Endothelial cell of umbilical vein (primary cell): Measurements from ENCODE around the gene POLR1H. TPM values are rescaled to one million over a fixed set of nuclear protein-coding genes. Genes with fewer than 3 reads are reported as not detected.

ENCODE experiments used
- BruUV-seq: library from RNA; stranded (reverse); fragments of 400-500 nt; replicated peaks from 2 replicates; lab custom pipeline; 2021; lab: Mats Ljungman, UMichigan
- CTCF ChIA-PET: fragments of 300-600, 350-600 bp; sonication (Branson Sonifier 250); formaldehyde crosslinking; loops from one replicate; lab custom pipeline; 2021; ENCODE audit warnings: antibody characterized with exemption, inconsistent platforms; lab: Charles Lee
- POLR2A ChIA-PET: fragments of 300-600, 350-600 bp; sonication (Branson Sonifier 250); formaldehyde crosslinking; loops from one replicate; lab custom pipeline; 2021; ENCODE audit warnings: antibody characterized with exemption, inconsistent platforms; lab: Charles Lee
- DNase-seq: peaks from one replicate; pipeline ENCODE4 v3.0.0-alpha.2; 2011; ENCODE audit warnings: low read depth, low spot score
- FAIRE-seq: peaks from 2 replicates; lab custom pipeline; 2011; peaks lifted over from hg19 to GRCh38; lab: Jason Lieb, UNC
- H2AFZ ChIP-seq: 2 replicates; pipeline ENCODE4 v1.6.0; 2012; ENCODE audit warnings: low read depth, low read length, control low read depth, inconsistent platforms
- H3K27ac ChIP-seq: 2 replicates; pipeline ENCODE4 v1.5.1; 2011; ENCODE audit warnings: low read depth, mild to moderate bottlenecking, control low read depth, low read length, moderate library complexity; ENCODE audit not compliant: insufficient read depth
- H3K27me3 ChIP-seq, 2 experiments: 2 replicates each; pipeline versions ENCODE4 v1.6.0 to v1.6.1; 2011; ENCODE audit warnings: low read length in 2 of 2, mixed read lengths in 1 of 2; ENCODE audit not compliant: control insufficient read depth in 2 of 2, insufficient read depth in 2 of 2
- H3K36me3 ChIP-seq, 2 experiments: 2 replicates in 1 of 2; 3 replicates in 1 of 2; pipeline ENCODE4 v1.5.1; 2011; ENCODE audit warnings: low read length in 2 of 2, mild to moderate bottlenecking in 1 of 2, moderate library complexity in 1 of 2; ENCODE audit not compliant: control insufficient read depth in 2 of 2, insufficient read depth in 2 of 2; ENCODE audit errors: extremely low read depth in 1 of 2
- H3K4me1 ChIP-seq: 3 replicates; pipeline ENCODE4 v1.5.1; 2011; ENCODE audit warnings: mild to moderate bottlenecking, low read length; ENCODE audit not compliant: control insufficient read depth, insufficient read depth; ENCODE audit errors: extremely low read depth
- H3K4me2 ChIP-seq: 2 replicates; pipeline ENCODE4 v1.6.1; 2011; ENCODE audit warnings: low read length, control low read depth, mixed read lengths; ENCODE audit not compliant: insufficient read depth
- H3K4me3 ChIP-seq, 3 experiments: fragments of 200-600 bp in 1 of 3; sonication (generic), shearing (Covaris generic) in 1 of 3; replicated peaks in 1 of 3; 2 replicates each; pipeline ENCODE4 v1.5.1; 2011 to 2016; ENCODE audit warnings: control low read depth in 3 of 3, low read length in 3 of 3, mild to moderate bottlenecking in 2 of 3, inconsistent platforms in 1 of 3, low read depth in 1 of 3, moderate library complexity in 1 of 3; ENCODE audit not compliant: insufficient read depth in 1 of 3
- H3K79me2 ChIP-seq: 2 replicates; pipeline ENCODE4 v1.6.0; 2012; ENCODE audit warnings: low read length, inconsistent platforms; ENCODE audit not compliant: control insufficient read depth, insufficient read depth
- H3K9ac ChIP-seq: replicated peaks from 2 replicates; pipeline ENCODE3; 2011; ENCODE audit warnings: low read length, control low read depth; ENCODE audit not compliant: insufficient read depth; ENCODE audit errors: extremely low read depth
- H3K9me1 ChIP-seq: replicated peaks from 3 replicates; pipeline ENCODE4 v1.6.0; 2011; ENCODE audit warnings: mild to moderate bottlenecking, low read length; ENCODE audit not compliant: control insufficient read depth, insufficient read depth; ENCODE audit errors: extremely low read depth
- H3K9me3 ChIP-seq: replicated peaks from 2 replicates; pipeline ENCODE4 v1.5.1; 2012; ENCODE audit warnings: low read length, inconsistent platforms; ENCODE audit not compliant: control insufficient read depth, insufficient read depth
- H4K20me1 ChIP-seq: replicated peaks from 2 replicates; pipeline ENCODE3; 2011; ENCODE audit warnings: mild to moderate bottlenecking, low read length; ENCODE audit not compliant: control insufficient read depth, insufficient read depth; ENCODE audit errors: extremely low read depth
- CTCF ChIP-seq, 2 donors: IDR thresholded peaks; 1 replicate in 1 of 2; 2 replicates in 1 of 2; pipeline ENCODE4 v1.5.1; 2011; ENCODE audit warnings: low read length in 2 of 2, mild to moderate bottlenecking in 2 of 2, moderate library complexity in 2 of 2, control low read depth in 1 of 2, inconsistent platforms in 1 of 2, low read depth in 1 of 2; ENCODE audit not compliant: insufficient read depth in 1 of 2; ENCODE audit errors: extremely low read depth in 1 of 2
- EZH2 ChIP-seq: IDR thresholded peaks from 2 replicates; pipeline ENCODE4 v1.6.1; 2012; ENCODE audit warnings: borderline replicate concordance, low read depth, mild to moderate bottlenecking, moderate library complexity, low read length, inconsistent platforms; ENCODE audit not compliant: severe bottlenecking
- FOS ChIP-seq: IDR thresholded peaks from 2 replicates; pipeline ENCODE4 v1.6.1; 2011; ENCODE audit warnings: mild to moderate bottlenecking, low read length, moderate library complexity, borderline replicate concordance; ENCODE audit not compliant: insufficient read depth
- GATA2 ChIP-seq: IDR thresholded peaks from 2 replicates; pipeline ENCODE4 v1.7.0; 2011; ENCODE audit warnings: low read depth, mild to moderate bottlenecking, moderate library complexity, mixed read lengths, low read length; ENCODE audit not compliant: insufficient read length, insufficient read depth
- JUN ChIP-seq: IDR thresholded peaks from 2 replicates; pipeline ENCODE4 v1.6.1; 2011; ENCODE audit warnings: borderline replicate concordance, low read depth; ENCODE audit not compliant: insufficient read length, insufficient read depth
- MAX ChIP-seq: IDR thresholded peaks from 2 replicates; pipeline ENCODE4 v1.6.1; 2011; ENCODE audit not compliant: insufficient read depth, insufficient read length
- MYC ChIP-seq: IDR thresholded peaks from one replicate; pipeline ENCODE4 v1.6.1; 2011; ENCODE audit warnings: mild to moderate bottlenecking, low read depth, low read length
- POLR2A ChIP-seq: IDR thresholded peaks from 2 replicates; pipeline ENCODE4 v1.6.1; 2012; ENCODE audit warnings: low read depth, mild to moderate bottlenecking, control low read depth, low read length
- POLR2AphosphoS5 ChIP-seq: IDR thresholded peaks from 2 replicates; pipeline ENCODE4 v1.6.1; 2012; ENCODE audit warnings: low read depth, mild to moderate bottlenecking, control low read depth, low read length, moderate library complexity; ENCODE audit not compliant: insufficient read depth
- dilution Hi-C: fragments of 300-500 bp; cut with MboI; formaldehyde crosslinking; loops from one replicate; pipeline ENCODE4 v1.15.0; 2019; ENCODE audit warnings: low sequenced_read_pairs; ENCODE audit not compliant: extremely low pct_ligation_motif_present
- intact Hi-C: fragments of 100-400 bp; cut with micrococcal nuclease; formaldehyde crosslinking; loops from one replicate; pipeline ENCODE4 v1.10.0; 2022
- polyA plus RNA-seq, 4 experiments: library from polyadenylated mRNA; depleted of rRNA in 3 of 4; stranded (reverse) in 3 of 4; unstranded in 1 of 4; fragments of >200 nt; gene quantifications; 2 replicates each; pipeline versions ENCODE4 v1.2.1 to v1.2.3, GENCODE V29; 2011 to 2012; ENCODE audit warnings: missing spikeins in 1 of 4
- total RNA-seq: library from RNA; stranded (reverse); gene quantifications from 2 replicates; pipeline ENCODE4 v1.2.3, GENCODE V29; 2021

Gene POLR1H
- total and polyA plus RNA-seq, 2 donors (not counting 3 experiments of a cell fraction or from before 2014, with no cell fraction given), result 32.5 to 65.3 TPM

- POLR2A ChIA-PET, result interaction anchor here (1.2 kb wide), 1 partner anchor 41 kb away, joined by 6 read pairs; the partner anchor contains the start of gene POLR1H
- TF ChIP-seq GATA2, result no peak
- TF ChIP-seq POLR2A, result no peak
- TF ChIP-seq POLR2AphosphoS5, result no peak
- TF ChIP-seq MAX, result no peak
- TF ChIP-seq MYC, result no peak
- TF ChIP-seq JUN, result no peak
- no peak for TF ChIP-seq CTCF (IDR thresholded peaks at IDR 0.05; ENCODE audit: extremely low read depth in 1 of 2, insufficient read depth in 1 of 2, low read depth in 1 of 2, low read length in 2 of 2)
- no peak for TF ChIP-seq EZH2
- no peak for TF ChIP-seq FOS
- FAIRE-seq, result peak; percentile 31
- intact Hi-C loops, result loop anchor here (1.0 to 2.0 kb wide), 2 partner anchors 41 to 110 kb away; partner anchors contain the start of genes POLR1H and TRIM26
- dilution Hi-C loops, result no loop called here
- H3K9me1 ChIP-seq, result no peaks in the 10 kb centered on the region
- H4K20me1 ChIP-seq, result no peaks in the 10 kb centered on the region
- BruUV-seq, result no TSS peak
- H3K79me2 ChIP-seq, result no peaks in the 10 kb centered on the region
- no peaks in the 10 kb centered on the region for H3K36me3 ChIP-seq
- peaks cover 46 to 64% of the 10 kb centered on the region in 2 experiments for H3K27me3 ChIP-seq
- H3K4me1 ChIP-seq, result peaks cover 17% of the 10 kb centered on the region
- no peak overlapping the region for H3K27ac ChIP-seq
- CTCF ChIA-PET, result interaction anchor here (0.6 to 5.6 kb wide), 36 partner anchors 9 to 294 kb away, joined by 3 to 311 read pairs (median 5); partner anchors contain the start of genes POLR1H, PPP1R11, TRIM31 and TRIM39
- no peak for DNase-seq
- H3K9ac ChIP-seq, result no peak overlapping the region
- H3K4me2 ChIP-seq, result peak overlapping the region; percentile 79
- H3K9me3 ChIP-seq, result no peaks in the 10 kb centered on the region
- peak overlapping the region; percentile 81 for H2AFZ ChIP-seq
- H3K4me3 ChIP-seq, result peak overlapping the region in 1 of 3 experiments; percentile 12
These were observed 41.4 kb downstream of the POLR1H start for GRCh38 chr6:30102414-30102969.
